HG03520 (cell line): Measurements from ENCODE around the gene NR5A1.

ENCODE experiments used
- ATAC-seq: cut with Tn5 transposase; IDR thresholded peaks from one replicate; pipeline ENCODE4 v1.9.1; 2021; ENCODE audit warnings: mild to moderate bottlenecking, moderate library complexity; ENCODE audit not compliant: unreplicated experiment

Gene NR5A1

GRCh38 chr9:124485201-124485600 is 22.0 kb downstream of the NR5A1 start:
- ATAC-seq: no peak

GRCh38 chr9:124483481-124483880 is 23.7 kb downstream of the NR5A1 start:
- no peak for ATAC-seq

GRCh38 chr9:124482431-124483031 is 24.7 kb downstream of the NR5A1 start:
- no peak for ATAC-seq

- no peak for ATAC-seq
Observed at GRCh38 chr9:124481115-124481514, 26.1 kb downstream of the NR5A1 start.

GRCh38 chr9:124480621-124480981 is 26.6 kb downstream of the NR5A1 start:
- no peak for ATAC-seq

- no peak for ATAC-seq
Observed at GRCh38 chr9:124479947-124480620, 27.1 kb downstream of the NR5A1 start.

GRCh38 chr9:124479371-124479770 is 27.8 kb downstream of the NR5A1 start:
- no peak for ATAC-seq

GRCh38 chr9:124478354-124478753 is 28.8 kb downstream of the NR5A1 start:
- no peak for ATAC-seq

GRCh38 chr9:124477648-124478285 is 29.4 kb downstream of the NR5A1 start:
- no peak for ATAC-seq

GRCh38 chr9:124477211-124477647 is 30.0 kb downstream of the NR5A1 start:
- no peak for ATAC-seq

- no peak for ATAC-seq
Observed at GRCh38 chr9:124475868-124476690, 31.1 kb downstream of the NR5A1 start.

GRCh38 chr9:124475158-124475867 is 31.9 kb downstream of the NR5A1 start:
- no peak for ATAC-seq

GRCh38 chr9:124474151-124474550 is 33.0 kb downstream of the NR5A1 start:
- no peak for ATAC-seq

- ATAC-seq: no peak
Observed at GRCh38 chr9:124473310-124473709, 33.9 kb downstream of the NR5A1 start.

GRCh38 chr9:124472770-124473169 is 34.4 kb downstream of the NR5A1 start:
- ATAC-seq: no peak

- no peak for ATAC-seq
Observed at GRCh38 chr9:124471761-124472160, 35.4 kb downstream of the NR5A1 start.

- no peak for ATAC-seq
Observed at GRCh38 chr9:124470726-124471125, 36.5 kb downstream of the NR5A1 start.

GRCh38 chr9:124470306-124470705 is 36.9 kb downstream of the NR5A1 start:
- ATAC-seq: no peak

- no peak for ATAC-seq
Observed at GRCh38 chr9:124469011-124469832, 38.0 kb downstream of the NR5A1 start.
